GM10248 (cell line): ENCODE results near the gene B3GLCT.

Experiments
- CTCF ChIA-PET: fragments of 300-600 bp; sonication (Branson Sonifier 250); formaldehyde crosslinking; extraction: SDS; loops from one replicate; lab custom pipeline; 2021; ENCODE audit warnings: antibody characterized with exemption; lab: Yijun Ruan, JAX
- POLR2A ChIA-PET: fragments of 350-650 bp; sonication (Branson Sonifier 250); formaldehyde crosslinking; extraction: SDS; loops from one replicate; lab custom pipeline; 2020; ENCODE audit warnings: antibody characterized with exemption; lab: Yijun Ruan, JAX
- DNase-seq: peaks from one replicate; pipeline ENCODE4 v3.0.0; 2012; ENCODE audit errors: extremely low spot score
- TF ChIP-seq, protein P1 (sequence below): IDR thresholded peaks from 2 replicates; pipeline ENCODE4 v1.5.1; 2012; ENCODE audit warnings: mild to moderate bottlenecking, low read depth; ENCODE audit errors: extremely low read depth, missing control alignments, control extremely low read depth

Gene B3GLCT

DNA sequence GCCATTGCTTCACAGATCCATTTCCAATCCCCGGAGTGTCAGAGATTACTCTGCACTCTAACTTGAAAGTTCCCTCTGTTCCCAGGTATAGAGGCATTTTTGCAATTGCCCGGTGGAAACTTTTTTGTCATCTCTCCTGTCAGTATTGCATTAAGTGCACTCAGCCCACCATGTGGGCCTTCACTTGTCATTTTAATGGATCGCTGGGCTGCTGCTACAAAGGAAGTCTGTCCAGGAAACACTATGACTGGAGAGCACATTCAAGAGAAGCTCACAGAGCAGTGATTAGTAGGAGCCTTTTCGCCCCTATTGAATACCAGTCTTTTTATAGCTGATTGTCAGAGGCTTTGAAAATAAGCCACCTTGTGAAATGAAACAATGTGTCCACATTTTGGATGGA lies 180.9 kb downstream of the B3GLCT start:
- ChIA-PET CTCF (interaction anchor here (0.8 kb wide), 1 partner anchor 8 kb away, joined by 4 read pairs; no protein-coding TSS in a partner anchor), POLR2A (no interaction called here)
- TF ChIP-seq, protein P1, sequence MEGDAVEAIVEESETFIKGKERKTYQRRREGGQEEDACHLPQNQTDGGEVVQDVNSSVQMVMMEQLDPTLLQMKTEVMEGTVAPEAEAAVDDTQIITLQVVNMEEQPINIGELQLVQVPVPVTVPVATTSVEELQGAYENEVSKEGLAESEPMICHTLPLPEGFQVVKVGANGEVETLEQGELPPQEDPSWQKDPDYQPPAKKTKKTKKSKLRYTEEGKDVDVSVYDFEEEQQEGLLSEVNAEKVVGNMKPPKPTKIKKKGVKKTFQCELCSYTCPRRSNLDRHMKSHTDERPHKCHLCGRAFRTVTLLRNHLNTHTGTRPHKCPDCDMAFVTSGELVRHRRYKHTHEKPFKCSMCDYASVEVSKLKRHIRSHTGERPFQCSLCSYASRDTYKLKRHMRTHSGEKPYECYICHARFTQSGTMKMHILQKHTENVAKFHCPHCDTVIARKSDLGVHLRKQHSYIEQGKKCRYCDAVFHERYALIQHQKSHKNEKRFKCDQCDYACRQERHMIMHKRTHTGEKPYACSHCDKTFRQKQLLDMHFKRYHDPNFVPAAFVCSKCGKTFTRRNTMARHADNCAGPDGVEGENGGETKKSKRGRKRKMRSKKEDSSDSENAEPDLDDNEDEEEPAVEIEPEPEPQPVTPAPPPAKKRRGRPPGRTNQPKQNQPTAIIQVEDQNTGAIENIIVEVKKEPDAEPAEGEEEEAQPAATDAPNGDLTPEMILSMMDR = no peak
- DNase-seq = no peak
